Heart left ventricle (tissue), 13 donors: ENCODE measurements around the gene XRN2.

Source experiments
- CTCF ChIP-seq, 12 donors: fragments of 200-600 bp; sonication (generic) in 4 of 12; IDR thresholded peaks; one replicate each; pipeline versions ENCODE4 v1.5.0 to v1.8.0; 2018 to 2022; ENCODE audit warnings: antibody characterized with exemption in 12 of 12, mild to moderate bottlenecking in 5 of 12
- POLR2A ChIP-seq, 2 donors: fragments of 450-650 bp; IDR thresholded peaks; one replicate each; pipeline ENCODE4 v1.6.1; 2017; ENCODE audit warnings: antibody characterized with exemption in 2 of 2, mild to moderate bottlenecking in 2 of 2, moderate library complexity in 2 of 2
- donor health status: ischemic (EF 13 %, LVEDD 7.1; RV severe dilation, severe dysfunction).
- donor health status: DM: no; HTN: yes; CAD: no.
- donor health status: DM: no; HTN: no; CAD: no.
- donor health status: ischemic (EF 25% LVEDD 6.9; RV normal size, moderate dysfunction).
- donor health status: ischemic (EF 25% LVEDD 5.7; RV mildly dilated, moderate dysfunction).
- donor health status: ischemic (EF 35%, LVEDD 5.7; RV mildly dilated, moderate dysfunction).
- donor health status: nonischemic (EF 11% LVEDD 7.7; RV severe dilation, severe dysfunction).
- donor health status: DM: yes; HTN: yes; CAD: no.
- donor health status: PGD.
- donor health status: ischemic (EF 29% LVEDD 5.4; RV normal size, mild dysfunction).
- donor health status: nonischemic (EF 23%, LVEDD 6.1; RV moderate dilation, normal function).

GRCh38 chr20:21336455-21337151, 33.5 kb downstream of the XRN2 start:
- TF ChIP-seq CTCF (IDR thresholded peaks at IDR 0.05), result no peak
- TF ChIP-seq POLR2A (IDR thresholded peaks at IDR 0.05), result no peak
